Lower lobe of right lung (tissue), 2 donors: ENCODE data around the gene LNPEP. TPM values are rescaled to one million over a fixed set of nuclear protein-coding genes. Genes with fewer than 3 reads are reported as not detected.

Source experiments
- ATAC-seq, 2 donors: fragments of 200-7000 bp; cut with Tn5 transposase; one replicate each; pipeline ENCODE4 v1.9.1; 2020 to 2022; ENCODE audit warnings: mild to moderate bottlenecking in 2 of 2, moderate library complexity in 2 of 2
- DNase-seq: peaks from one replicate; pipeline ENCODE4 v3.0.0-alpha.2; 2020
- H3K27ac ChIP-seq: fragments of 200-600 bp; one replicate; pipeline ENCODE4 v1.8.0; 2022
- H3K27me3 ChIP-seq: fragments of 200-600 bp; one replicate; pipeline ENCODE4 v1.8.0; 2022; ENCODE audit warnings: low read depth
- H3K36me3 ChIP-seq: fragments of 200-600 bp; one replicate; pipeline ENCODE4 v1.8.0; 2022; ENCODE audit warnings: mild to moderate bottlenecking
- H3K4me1 ChIP-seq: fragments of 200-600 bp; one replicate; pipeline ENCODE4 v1.8.0; 2022
- H3K4me3 ChIP-seq: fragments of 200-600 bp; one replicate; pipeline ENCODE4 v1.8.0; 2022; ENCODE audit warnings: mild to moderate bottlenecking
- H3K9me3 ChIP-seq: fragments of 200-600 bp; one replicate; pipeline ENCODE4 v1.8.0; 2022
- CTCF ChIP-seq: fragments of 200-600 bp; IDR thresholded peaks from one replicate; pipeline ENCODE4 v1.8.0; 2022; ENCODE audit warnings: antibody characterized with exemption, mild to moderate bottlenecking
- intact Hi-C: fragments of 100-400 bp; cut with DNase I; formaldehyde crosslinking; loops from one replicate; pipeline ENCODE4 v1.11.0; 2022
- total RNA-seq: library from RNA; stranded (reverse); fragmentation: NEBNext Ultra II Directional; extraction: Animal tissue kit (Norgen Biotek cat#: 25700); gene quantifications from one replicate; pipeline ENCODE4 v1.2.1, GENCODE V29; 2021
- donor health status: DM: no; HTN: yes; CAD: no; lungs with severe emphysema.

LNPEP gene
- total RNA-seq, 1 donor from 2014 or later = 59.6 TPM

GRCh38 chr5:96962540-96962991 lies 26.7 kb downstream of the LNPEP start:
- no peak overlapping the region for H3K4me3 ChIP-seq
- peaks cover 31% of the 10 kb centered on the region for H3K4me1 ChIP-seq
- DNase-seq (no peak), ATAC-seq (no peak)
- TF ChIP-seq CTCF = no peak
- intact Hi-C loops = no loop called here
- H3K9me3 ChIP-seq = no peaks in the 10 kb centered on the region
- no peaks in the 10 kb centered on the region for H3K36me3 ChIP-seq
- H3K27ac ChIP-seq = no peak overlapping the region
- no peaks in the 10 kb centered on the region for H3K27me3 ChIP-seq

GRCh38 chr5:96963267-96963666 lies 27.4 kb downstream of the LNPEP start:
- Histone ChIP-seq H3K4me3 (no peak overlapping the region), H3K27me3 (no peaks in the 10 kb centered on the region), H3K27ac (peak overlapping the region; percentile 1), H3K9me3 (no peaks in the 10 kb centered on the region), H3K4me1 (peaks cover 35% of the 10 kb centered on the region), H3K36me3 (no peaks in the 10 kb centered on the region)
- no peak for DNase-seq
- no peak for TF ChIP-seq CTCF
- intact Hi-C loops = no loop called here
- ATAC-seq = peak in 1 of 2 donors; percentile 69

GRCh38 chr5:96966801-96967200 lies 30.9 kb downstream of the LNPEP start:
- no peaks in the 10 kb centered on the region for H3K9me3 ChIP-seq
- H3K27ac ChIP-seq = no peak overlapping the region
- intact Hi-C loops = no loop called here
- no peak for TF ChIP-seq CTCF
- H3K27me3 ChIP-seq = no peaks in the 10 kb centered on the region
- no peaks in the 10 kb centered on the region for H3K36me3 ChIP-seq
- no peak overlapping the region for H3K4me3 ChIP-seq
- ATAC-seq = no peak
- no peak for DNase-seq
- peaks cover 43% of the 10 kb centered on the region for H3K4me1 ChIP-seq

- no peaks in the 10 kb centered on the region for H3K27me3 ChIP-seq
- no peak for ATAC-seq
- intact Hi-C loops = no loop called here
- no peaks in the 10 kb centered on the region for H3K9me3 ChIP-seq
- no peak for TF ChIP-seq CTCF
- H3K27ac ChIP-seq = no peak overlapping the region
- peaks cover 41% of the 10 kb centered on the region for H3K4me1 ChIP-seq
- DNase-seq = no peak
- no peaks in the 10 kb centered on the region for H3K36me3 ChIP-seq
- H3K4me3 ChIP-seq = no peak overlapping the region
These were observed 31.5 kb downstream of the LNPEP start for GRCh38 chr5:96967400-96967799.

GRCh38 chr5:96968074-96968473 lies 32.2 kb downstream of the LNPEP start:
- Histone ChIP-seq H3K36me3 (no peaks in the 10 kb centered on the region), H3K4me1 (peaks cover 38% of the 10 kb centered on the region), H3K4me3 (no peak overlapping the region), H3K27me3 (no peaks in the 10 kb centered on the region), H3K9me3 (no peaks in the 10 kb centered on the region), H3K27ac (no peak overlapping the region)
- DNase-seq (no peak), ATAC-seq (peak; percentile 61 to 80)
- no peak for TF ChIP-seq CTCF
- intact Hi-C loops = no loop called here

- intact Hi-C loops = no loop called here
- H3K9me3 ChIP-seq = no peaks in the 10 kb centered on the region
- H3K36me3 ChIP-seq = no peaks in the 10 kb centered on the region
- ATAC-seq = peak in 1 of 2 donors; percentile 31
- no peak for TF ChIP-seq CTCF
- no peak for DNase-seq
- no peak overlapping the region for H3K4me3 ChIP-seq
- no peaks in the 10 kb centered on the region for H3K27me3 ChIP-seq
- H3K4me1 ChIP-seq = peaks cover 33% of the 10 kb centered on the region
- no peak overlapping the region for H3K27ac ChIP-seq
These were observed 32.7 kb downstream of the LNPEP start for GRCh38 chr5:96968614-96969013.
